NCI-H446 (cell line): ENCODE results near the gene NDST4.
A peak's percentile ranks its signal among the peaks of the same experiment; 100 is the strongest.

ENCODE experiments used
- DNase-seq, 2 experiments: peaks; one replicate each; lab custom pipeline; 2025; lab: John Stamatoyannopoulos, UW

The NDST4 gene

DNA sequence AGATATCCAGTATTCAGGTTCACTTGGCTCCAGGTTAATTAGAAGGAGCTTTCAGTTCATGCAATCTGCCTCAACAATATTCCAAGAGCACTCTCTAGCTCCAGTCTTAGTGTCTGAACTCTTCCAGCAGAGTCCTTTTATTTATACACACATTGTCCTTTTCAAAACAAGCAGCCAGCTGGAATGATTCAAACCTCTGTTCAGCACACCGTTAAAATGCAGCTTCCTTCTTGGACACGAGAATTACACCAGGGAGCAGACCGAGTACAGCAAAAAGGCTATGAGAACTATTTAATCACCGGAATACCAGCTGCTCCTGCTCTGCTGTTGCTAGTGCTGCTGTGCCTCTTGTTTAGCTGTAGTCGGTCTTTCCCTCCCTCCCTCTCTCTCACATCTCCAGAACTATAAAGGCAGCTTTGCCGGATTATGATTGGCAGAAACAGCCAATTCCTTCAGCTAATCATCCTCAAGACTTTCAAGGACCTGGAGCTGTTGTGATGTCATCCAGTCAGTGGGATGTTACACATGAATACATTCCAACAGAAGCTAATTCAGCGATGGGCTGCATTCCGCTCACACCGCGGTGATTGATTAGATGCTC lies at the start of gene NDST4:
Gene NDST4, minus strand, starts transcription at position 115 of the 601 bp plus-strand sequence. CDS start 36,584 bp downstream, outside the sequence.
- DNase-seq = peak; percentile 94 to 95

GRCh38 chr4:115159141-115159540 lies 45.7 kb upstream of the NDST4 start:
- DNase-seq = no peak

DNA sequence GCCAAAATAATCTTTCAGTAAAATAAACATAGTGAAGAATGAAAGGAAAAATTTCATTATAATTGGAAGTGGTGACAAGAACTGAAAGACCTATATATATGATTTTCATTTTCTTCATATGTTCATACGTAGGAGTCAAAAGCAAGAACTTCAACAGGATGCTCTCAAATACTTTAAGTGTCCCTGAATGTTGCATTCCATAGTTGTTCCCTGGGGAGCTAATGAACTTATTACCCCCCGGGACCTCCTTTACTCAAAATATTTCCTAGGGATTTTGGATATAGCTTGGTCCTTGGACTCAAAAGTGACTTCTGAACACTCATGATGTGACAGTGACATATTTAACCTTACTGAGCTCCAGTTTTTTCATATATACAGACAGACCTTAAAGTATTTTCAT lies 44.9 kb upstream of the NDST4 start:
- DNase-seq = no peak

DNA sequence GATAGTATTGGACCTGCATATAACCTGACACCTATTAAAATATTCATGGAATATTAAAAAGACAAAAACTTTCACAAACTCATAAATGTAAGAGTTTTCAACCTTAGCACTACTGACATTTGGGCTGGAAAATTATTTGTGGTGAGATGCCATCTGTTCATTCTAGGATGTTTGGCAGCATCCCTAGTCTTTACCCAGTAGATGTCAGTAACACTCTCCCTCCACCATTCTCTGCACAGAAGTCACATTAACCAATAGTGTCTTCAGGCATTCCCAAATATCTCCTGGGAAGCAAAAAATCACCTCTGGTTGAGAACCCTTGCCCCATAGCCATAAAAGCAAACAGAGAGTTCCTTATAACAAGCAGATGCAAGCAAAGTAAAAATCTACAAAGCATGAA lies 41.4 kb upstream of the NDST4 start:
- peak; percentile 26 to 77 for DNase-seq

DNA sequence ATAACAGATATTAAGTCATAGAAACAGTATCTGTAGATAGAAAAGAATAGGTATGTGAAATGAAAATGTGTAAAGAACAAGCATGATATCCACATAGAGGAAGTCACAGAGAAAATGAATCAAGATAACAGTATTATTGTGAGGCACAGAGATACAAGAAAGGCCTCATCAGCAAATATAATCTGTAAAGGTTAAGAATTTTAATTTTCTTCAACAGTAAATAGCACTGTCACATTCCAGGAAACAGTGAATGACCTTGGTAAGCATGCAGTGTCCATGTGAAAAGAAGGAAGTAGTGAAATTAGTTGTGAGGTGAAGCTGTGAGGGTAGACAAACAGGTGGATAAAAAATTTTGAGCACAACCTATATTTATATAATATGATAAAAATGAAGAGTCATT lies 39.5 kb upstream of the NDST4 start:
- DNase-seq = no peak

GRCh38 chr4:115152081-115152480 lies 38.7 kb upstream of the NDST4 start:
- no peak for DNase-seq

DNA sequence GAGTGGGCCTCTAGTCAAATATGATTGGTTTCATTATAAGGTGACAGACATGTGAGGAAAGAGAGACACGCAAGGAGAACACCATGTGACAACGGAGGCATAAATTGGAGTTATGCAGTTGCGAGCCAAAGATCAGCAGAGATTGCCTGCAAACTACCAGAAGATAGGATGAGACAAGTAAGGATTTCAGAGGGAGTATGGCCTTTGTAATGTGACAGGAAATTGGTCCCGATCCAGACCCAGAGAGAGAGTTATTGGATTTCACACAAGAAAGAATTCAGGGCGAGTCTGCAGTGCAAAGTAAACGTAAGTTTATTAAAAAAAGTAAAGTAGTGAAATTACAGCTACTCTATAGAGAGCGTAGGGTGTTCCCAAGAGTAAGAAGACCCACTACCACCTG lies 35.7 kb upstream of the NDST4 start:
- DNase-seq = no peak

GRCh38 chr4:115145393-115146160 lies 32.2 kb upstream of the NDST4 start:
- DNase-seq = no peak

- no peak for DNase-seq
Observed at GRCh38 chr4:115128037-115128436, 14.6 kb upstream of the NDST4 start.

- peak in 1 of 2 experiments; percentile 41 for DNase-seq
Observed at GRCh38 chr4:115126491-115126890, 13.1 kb upstream of the NDST4 start.

DNA sequence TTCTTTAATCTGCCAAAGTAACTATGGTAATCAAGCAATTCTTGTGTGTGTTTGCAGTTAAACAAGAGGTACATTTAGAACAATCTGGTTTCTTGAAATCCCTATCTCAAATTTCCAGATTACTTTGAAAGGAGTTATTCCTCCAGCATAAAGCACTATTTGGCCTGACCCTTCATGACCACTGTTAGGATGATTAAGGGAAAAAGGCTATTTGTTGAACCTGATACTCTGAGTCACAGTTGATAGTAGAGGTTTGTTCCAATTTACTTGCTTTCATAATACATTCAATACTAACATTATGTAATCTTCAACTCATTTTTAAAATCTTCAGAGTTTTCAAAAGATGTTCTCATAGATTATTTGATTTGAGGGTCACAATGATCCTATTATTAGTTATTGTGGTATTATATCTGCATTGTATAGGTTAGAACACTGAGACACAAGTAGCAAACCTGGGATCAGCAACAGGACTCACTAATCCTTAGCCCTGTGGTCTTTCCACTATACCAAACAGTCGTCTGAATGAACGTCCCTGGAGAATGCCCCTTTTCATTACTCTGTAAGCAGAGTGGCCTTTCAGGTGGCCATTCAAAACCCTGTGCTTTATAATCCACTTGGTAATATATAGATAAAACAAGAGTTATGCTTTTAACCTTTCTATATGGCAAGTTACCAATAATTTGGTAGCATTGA lies 8.1 kb upstream of the NDST4 start:
- peak; percentile 5 to 33 for DNase-seq

DNA sequence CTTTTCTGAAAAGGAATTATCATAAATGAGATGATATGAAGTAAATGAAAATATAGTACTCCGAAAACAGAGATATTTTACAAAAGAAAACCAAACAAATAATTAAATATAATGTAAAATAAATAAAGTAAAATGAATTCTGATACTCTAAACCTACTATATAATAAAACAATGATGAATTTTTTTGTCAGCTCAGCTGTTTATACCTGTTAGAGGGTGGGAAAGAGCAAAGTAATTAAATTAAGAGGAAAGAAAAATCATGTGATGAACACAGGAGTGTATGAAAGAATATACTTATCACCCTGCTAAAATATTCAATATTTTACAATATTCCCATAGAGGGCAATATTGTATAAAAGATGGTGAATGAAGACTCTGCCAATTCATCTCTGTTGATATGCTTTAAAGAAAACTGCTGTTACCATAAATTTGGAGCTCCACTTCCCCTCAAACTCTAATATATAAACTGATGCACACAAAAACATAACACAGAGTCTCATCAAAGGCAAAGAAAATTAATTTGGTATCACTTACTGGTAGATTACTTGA lies 6.5 kb upstream of the NDST4 start:
- DNase-seq = peak in 1 of 2 experiments; percentile 66

DNA sequence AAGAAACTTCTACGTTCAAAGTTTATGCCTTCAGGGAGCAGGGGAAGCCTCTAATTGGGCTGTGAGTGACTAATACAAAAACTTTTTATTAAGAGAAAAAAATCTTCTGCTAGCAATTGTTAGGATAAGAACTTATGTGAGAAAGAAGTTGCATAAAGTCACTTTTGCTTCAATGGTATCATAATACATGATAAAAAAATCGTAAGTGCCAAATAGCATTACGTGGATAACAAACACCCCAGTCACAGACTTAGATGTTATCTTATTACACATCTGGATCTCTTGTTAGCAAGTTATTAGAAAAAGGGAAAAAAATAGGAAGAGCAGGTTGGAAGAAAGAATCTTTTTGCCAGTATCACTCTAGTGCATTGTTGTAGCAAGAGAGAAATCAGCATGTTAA lies 4.2 kb upstream of the NDST4 start:
- peak; percentile 27 to 45 for DNase-seq

GRCh38 chr4:115110191-115111181 lies 2.9 kb downstream of the NDST4 start:
- peak; percentile 70 to 92 for DNase-seq

GRCh38 chr4:115108850-115109249 lies 4.6 kb downstream of the NDST4 start:
- no peak for DNase-seq

DNA sequence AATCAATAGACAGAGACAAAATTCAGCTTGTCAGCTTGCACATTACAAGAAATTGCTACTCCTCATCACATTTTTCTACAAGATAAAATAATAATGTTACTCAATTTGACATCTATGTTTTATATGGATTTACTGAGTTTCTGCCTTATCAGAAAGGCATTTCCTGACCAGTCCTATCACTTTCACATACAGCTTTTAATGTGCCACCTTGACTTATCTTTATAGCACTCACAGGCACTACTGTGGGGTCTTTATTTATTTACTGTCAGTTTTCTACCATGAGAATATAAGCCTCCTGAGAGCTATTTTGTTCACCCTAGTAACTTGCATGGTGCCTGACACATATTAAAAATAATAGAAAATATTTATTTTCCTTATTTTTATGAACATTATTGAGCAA lies 6.0 kb downstream of the NDST4 start:
- DNase-seq = no peak

GRCh38 chr4:115101675-115102074 lies 11.7 kb downstream of the NDST4 start:
- DNase-seq = no peak

DNA sequence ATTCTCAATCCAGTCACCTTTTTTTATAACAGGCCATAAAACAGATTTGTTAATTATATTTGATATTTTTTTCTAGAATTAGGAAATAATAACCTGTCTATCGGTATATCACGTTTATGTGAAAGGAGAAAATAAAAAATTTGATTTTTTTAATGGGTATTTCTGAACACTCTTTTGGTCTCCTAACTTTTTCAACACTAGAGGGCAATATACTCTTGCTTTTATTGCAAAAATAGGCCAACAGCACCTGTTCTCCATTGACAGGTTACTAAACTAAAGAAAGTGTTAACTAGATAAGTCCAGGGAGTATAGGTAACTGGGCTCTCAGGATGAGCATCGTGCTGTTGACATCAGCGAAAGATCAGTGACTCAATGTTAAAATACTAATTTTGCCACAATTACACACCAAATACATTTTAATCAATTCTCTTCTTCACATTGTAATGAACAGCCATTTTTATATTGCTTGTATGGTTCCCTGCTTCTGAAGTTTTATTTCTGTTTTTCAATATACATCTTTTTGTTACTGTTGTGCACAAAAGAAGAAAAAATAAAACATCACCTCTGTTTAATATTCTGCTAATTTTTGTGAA lies 22.8 kb downstream of the NDST4 start:
- DNase-seq = peak; percentile 49 to 61

GRCh38 chr4:115082633-115083032 lies 30.8 kb downstream of the NDST4 start:
- no peak for DNase-seq

- DNase-seq = no peak
Observed at GRCh38 chr4:115076691-115077090, 36.7 kb downstream of the NDST4 start.

- DNase-seq = no peak
Observed at GRCh38 chr4:115058533-115058932, 54.9 kb downstream of the NDST4 start.
